ENCODE measurements around the gene UBE3B.

DNA sequence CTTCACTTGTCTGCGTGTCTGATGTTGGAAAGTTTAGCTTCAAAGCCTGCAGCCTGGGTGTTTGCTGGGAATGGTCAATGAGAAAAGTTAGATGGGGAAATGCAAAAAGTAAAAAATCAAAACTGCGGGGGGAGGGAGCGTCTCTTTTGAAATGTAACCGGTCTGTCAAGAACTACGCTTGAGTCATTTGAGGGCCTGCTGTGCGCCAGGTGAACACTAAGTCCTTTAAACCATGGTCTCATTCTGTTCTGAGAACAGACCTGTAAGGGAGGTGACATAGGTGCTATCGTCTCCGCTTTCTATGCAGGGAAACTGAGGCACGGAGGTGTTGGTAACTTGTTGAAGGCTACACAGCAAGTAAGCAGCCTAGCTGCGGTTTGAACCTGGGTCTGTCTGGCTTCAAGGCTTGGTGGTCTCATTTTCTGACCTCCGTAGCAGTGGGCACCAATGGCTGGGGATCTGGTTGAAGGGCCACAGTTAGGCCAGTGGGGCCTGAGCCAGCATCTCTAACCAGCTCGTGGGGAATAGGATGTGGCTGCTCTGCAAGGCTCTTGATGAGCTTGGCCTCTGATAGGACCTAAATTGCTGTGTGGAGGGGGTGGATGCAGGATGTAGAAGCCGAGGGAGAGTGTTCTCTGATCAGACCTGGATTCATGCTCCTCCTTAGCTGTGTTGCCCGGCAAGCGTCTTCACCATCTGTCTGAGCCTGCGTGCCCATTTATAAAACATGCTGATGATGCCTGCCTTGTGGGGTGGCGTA, 41.8 kb upstream of the UBE3B start:
- no peak for TF ChIP-seq POLR2A (IDR thresholded peaks at IDR 0.05)
- TF ChIP-seq, protein P1, sequence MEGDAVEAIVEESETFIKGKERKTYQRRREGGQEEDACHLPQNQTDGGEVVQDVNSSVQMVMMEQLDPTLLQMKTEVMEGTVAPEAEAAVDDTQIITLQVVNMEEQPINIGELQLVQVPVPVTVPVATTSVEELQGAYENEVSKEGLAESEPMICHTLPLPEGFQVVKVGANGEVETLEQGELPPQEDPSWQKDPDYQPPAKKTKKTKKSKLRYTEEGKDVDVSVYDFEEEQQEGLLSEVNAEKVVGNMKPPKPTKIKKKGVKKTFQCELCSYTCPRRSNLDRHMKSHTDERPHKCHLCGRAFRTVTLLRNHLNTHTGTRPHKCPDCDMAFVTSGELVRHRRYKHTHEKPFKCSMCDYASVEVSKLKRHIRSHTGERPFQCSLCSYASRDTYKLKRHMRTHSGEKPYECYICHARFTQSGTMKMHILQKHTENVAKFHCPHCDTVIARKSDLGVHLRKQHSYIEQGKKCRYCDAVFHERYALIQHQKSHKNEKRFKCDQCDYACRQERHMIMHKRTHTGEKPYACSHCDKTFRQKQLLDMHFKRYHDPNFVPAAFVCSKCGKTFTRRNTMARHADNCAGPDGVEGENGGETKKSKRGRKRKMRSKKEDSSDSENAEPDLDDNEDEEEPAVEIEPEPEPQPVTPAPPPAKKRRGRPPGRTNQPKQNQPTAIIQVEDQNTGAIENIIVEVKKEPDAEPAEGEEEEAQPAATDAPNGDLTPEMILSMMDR (IDR thresholded peaks at IDR 0.05), result no peak
